Heart right ventricle (tissue), 16 donors: Measurements from ENCODE around the gene EXTL2. TPM values are rescaled to one million over a fixed set of nuclear protein-coding genes. Genes with fewer than 3 reads are reported as not detected.
A peak's percentile ranks its signal among the peaks of the same experiment; 100 is the strongest.
"Not testable (repeated sequence)": the region's sequence is repeated elsewhere in the genome, so short reads cannot be mapped to it uniquely, and the experiment has no call there.

Source experiments
- ATAC-seq, 8 donors: fragments of 200-7000 bp; cut with Tn5 transposase; one replicate each; pipeline ENCODE4 v1.9.1; 2020; ENCODE audit warnings: mild to moderate bottlenecking in 8 of 8, moderate library complexity in 8 of 8, moderate number of reproducible peaks in 1 of 8
- DNase-seq, 2 donors: peaks; one replicate each; pipeline ENCODE4 v3.0.0-alpha.2; 2020
- H3K27ac ChIP-seq, 10 donors: fragments of 200-600 bp; sonication (generic) in 2 of 10; one replicate each; pipeline versions ENCODE4 v1.5.0 to v1.8.0; 2020 to 2022; ENCODE audit warnings: mild to moderate bottlenecking in 3 of 10
- H3K27me3 ChIP-seq, 7 donors: fragments of 200-600 bp; one replicate each; pipeline ENCODE4 v1.8.0; 2021 to 2022; ENCODE audit warnings: mild to moderate bottlenecking in 2 of 7
- H3K36me3 ChIP-seq, 9 donors: fragments of 200-600 bp; sonication (generic) in 1 of 9; one replicate each; pipeline versions ENCODE4 v1.5.0 to v1.8.0; 2020 to 2022; ENCODE audit warnings: mild to moderate bottlenecking in 2 of 9
- H3K4me1 ChIP-seq, 9 donors: fragments of 200-600 bp; sonication (generic) in 1 of 9; one replicate each; pipeline versions ENCODE4 v1.5.0 to v1.8.0; 2020 to 2022; ENCODE audit warnings: mild to moderate bottlenecking in 4 of 9
- H3K4me3 ChIP-seq, 10 donors: fragments of 200-600 bp; sonication (generic) in 2 of 10; one replicate each; pipeline versions ENCODE4 v1.5.0 to v1.8.0; 2020 to 2022; ENCODE audit warnings: mild to moderate bottlenecking in 7 of 10, moderate library complexity in 2 of 10
- H3K9me3 ChIP-seq, 11 donors: fragments of 200-600 bp in 10 of 11; sonication (generic) in 2 of 11; one replicate each; pipeline versions ENCODE4 v1.5.0 to v1.8.0; 2013 to 2022; ENCODE audit warnings: mild to moderate bottlenecking in 2 of 11, control low read depth in 1 of 11, moderate library complexity in 1 of 11
- WGBS, 2 donors: extraction: QIAGEN DNeasy Blood & Tissue Kit; methylation state at CpG; one replicate each; pipeline ENCODE4 v1.1.7; 2013; ENCODE audit warnings: inconsistent platforms in 1 of 2; 5-methylcytosine and 5-hydroxymethylcytosine counted together
- intact Hi-C, 10 donors: fragments of 100-400 bp; cut with DNase I; formaldehyde crosslinking; loops; one replicate each; pipeline versions ENCODE4 v1.11.1 to v1.14.2; 2022
- polyA plus RNA-seq, 2 donors: library from polyadenylated mRNA; stranded (reverse); fragments of 200-250 nt; gene quantifications; one replicate each; pipeline ENCODE4 v1.2.3, GENCODE V29; 2013
- total RNA-seq, 10 donors: library from RNA; stranded (reverse); fragmentation: NEBNext Ultra II Directional in 3 of 10; extraction: Animal tissue kit (Norgen Biotek cat#: 25700) in 3 of 10; gene quantifications; one replicate each; pipeline versions ENCODE4 v1.2.1 to v1.2.4, GENCODE V29; 2021 to 2023
- TF ChIP-seq, protein P1 (sequence below), 9 donors: fragments of 200-600 bp; sonication (generic) in 2 of 9; IDR thresholded peaks; one replicate each; pipeline versions ENCODE4 v1.5.0 to v1.8.0; 2021 to 2022; ENCODE audit warnings: antibody characterized with exemption in 9 of 9, mild to moderate bottlenecking in 5 of 9, moderate library complexity in 1 of 9
- donor health status: Arrhythmogenic right ventricular cardiomyopathy.
- donor health status: ischemic (EF 13 %, LVEDD 7.1; RV severe dilation, severe dysfunction).
- donor health status: healthy with polysubstance abuse.
- donor health status: DM: no; HTN: yes; CAD: no.
- donor health status: DM: no; HTN: no; CAD: no.
- donor health status: ischemic (EF 25% LVEDD 6.9; RV normal size, moderate dysfunction).
- donor health status: ischemic (EF 25% LVEDD 5.7; RV mildly dilated, moderate dysfunction).
- donor health status: healthy.
- donor health status: DM: yes; HTN: yes; CAD: no.
- donor health status: Ischemic cardiomyopathy.
- donor health status: ischemic (EF 35%, LVEDD 5.7; RV mildly dilated, moderate dysfunction).
- donor health status: nonischemic (EF 11% LVEDD 7.7; RV severe dilation, severe dysfunction).
- donor health status: DM: yes; HTN: yes; CAD: no.
- donor health status: PGD.
- donor health status: ischemic (EF 29% LVEDD 5.4; RV normal size, mild dysfunction).
- donor health status: nonischemic (EF 23%, LVEDD 6.1; RV moderate dilation, normal function).

The EXTL2 gene
- total and polyA plus RNA-seq, 12 donors: 5.0 to 12.0 (median 8.2) TPM

GRCh38 chr1:100851726-100852125 lies 42.9 kb downstream of the EXTL2 start:
- Histone ChIP-seq H3K27ac (no peak overlapping the region), H3K4me1 (peaks cover 0 to 16% (median 5%) of the 10 kb centered on the region in 9 donors), H3K9me3 (peaks cover 0 to 16% (median 0%) of the 10 kb centered on the region in 11 donors), H3K27me3 (no peaks in the 10 kb centered on the region), H3K4me3 (no peak overlapping the region), H3K36me3 (no peaks in the 10 kb centered on the region)
- TF ChIP-seq, protein P1, sequence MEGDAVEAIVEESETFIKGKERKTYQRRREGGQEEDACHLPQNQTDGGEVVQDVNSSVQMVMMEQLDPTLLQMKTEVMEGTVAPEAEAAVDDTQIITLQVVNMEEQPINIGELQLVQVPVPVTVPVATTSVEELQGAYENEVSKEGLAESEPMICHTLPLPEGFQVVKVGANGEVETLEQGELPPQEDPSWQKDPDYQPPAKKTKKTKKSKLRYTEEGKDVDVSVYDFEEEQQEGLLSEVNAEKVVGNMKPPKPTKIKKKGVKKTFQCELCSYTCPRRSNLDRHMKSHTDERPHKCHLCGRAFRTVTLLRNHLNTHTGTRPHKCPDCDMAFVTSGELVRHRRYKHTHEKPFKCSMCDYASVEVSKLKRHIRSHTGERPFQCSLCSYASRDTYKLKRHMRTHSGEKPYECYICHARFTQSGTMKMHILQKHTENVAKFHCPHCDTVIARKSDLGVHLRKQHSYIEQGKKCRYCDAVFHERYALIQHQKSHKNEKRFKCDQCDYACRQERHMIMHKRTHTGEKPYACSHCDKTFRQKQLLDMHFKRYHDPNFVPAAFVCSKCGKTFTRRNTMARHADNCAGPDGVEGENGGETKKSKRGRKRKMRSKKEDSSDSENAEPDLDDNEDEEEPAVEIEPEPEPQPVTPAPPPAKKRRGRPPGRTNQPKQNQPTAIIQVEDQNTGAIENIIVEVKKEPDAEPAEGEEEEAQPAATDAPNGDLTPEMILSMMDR (IDR thresholded peaks at IDR 0.05): no peak
- intact Hi-C loops: no loop called here
- ATAC-seq (no peak), DNase-seq (no peak)
- WGBS, 2 donors: 92 to 93% methylated on average over 5 of the region's 5 CpGs

GRCh38 chr1:100847361-100848082 lies 47.1 kb downstream of the EXTL2 start:
- DNase-seq (no peak), ATAC-seq (peak in 3 of 8 donors; percentile 46 to 63 (median 54))
- TF ChIP-seq, protein P1 (IDR thresholded peaks at IDR 0.05): no peak
- Histone ChIP-seq H3K27ac (peak overlapping the region in 7 of 10 donors; percentile 2 to 75 (median 47)), H3K4me1 (peaks cover 0 to 18% (median 6%) of the 10 kb centered on the region in 9 donors), H3K4me3 (peak overlapping the region in 6 of 10 donors; percentile 13 to 41 (median 31)), H3K36me3 (no peaks in the 10 kb centered on the region), H3K9me3 (peaks cover 0 to 12% (median 0%) of the 10 kb centered on the region in 11 donors), H3K27me3 (no peaks in the 10 kb centered on the region)
- 35 to 48% methylated on average over 2 of the region's 2 CpGs for WGBS, 2 donors
- intact Hi-C loops: no loop called here

DNA sequence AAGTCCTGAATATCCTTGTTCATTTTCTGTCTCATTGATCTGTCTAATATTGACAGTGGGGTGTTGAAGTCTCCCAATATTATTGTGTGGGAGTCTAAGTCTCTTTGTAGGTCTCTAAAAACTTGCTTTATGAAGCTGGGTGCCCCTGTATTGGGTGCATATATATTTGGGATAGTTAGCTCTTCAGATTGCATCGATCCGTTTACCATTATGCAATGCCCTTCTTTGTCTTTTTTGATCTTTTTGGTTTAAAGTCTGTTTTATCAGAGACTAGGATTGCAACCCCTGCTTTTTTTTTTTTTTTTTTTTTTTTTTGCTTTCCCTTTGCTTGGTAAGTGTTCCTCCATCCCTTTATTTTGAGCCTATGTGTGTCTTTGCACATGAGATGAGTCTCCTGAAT lies 51.5 kb downstream of the EXTL2 start:
- DNase-seq, intact Hi-C loops, H3K27ac ChIP-seq, ATAC-seq, H3K4me3 ChIP-seq, H3K36me3 ChIP-seq, H3K27me3 ChIP-seq: not testable (repeated sequence)
- 98 to 99% methylated on average over 2 of the region's 2 CpGs for WGBS, 2 donors
- peaks cover 0 to 29% (median 0%) of the 10 kb centered on the region in 11 donors for H3K9me3 ChIP-seq
- peaks cover 0 to 13% (median 6%) of the 10 kb centered on the region in 9 donors for H3K4me1 ChIP-seq

DNA sequence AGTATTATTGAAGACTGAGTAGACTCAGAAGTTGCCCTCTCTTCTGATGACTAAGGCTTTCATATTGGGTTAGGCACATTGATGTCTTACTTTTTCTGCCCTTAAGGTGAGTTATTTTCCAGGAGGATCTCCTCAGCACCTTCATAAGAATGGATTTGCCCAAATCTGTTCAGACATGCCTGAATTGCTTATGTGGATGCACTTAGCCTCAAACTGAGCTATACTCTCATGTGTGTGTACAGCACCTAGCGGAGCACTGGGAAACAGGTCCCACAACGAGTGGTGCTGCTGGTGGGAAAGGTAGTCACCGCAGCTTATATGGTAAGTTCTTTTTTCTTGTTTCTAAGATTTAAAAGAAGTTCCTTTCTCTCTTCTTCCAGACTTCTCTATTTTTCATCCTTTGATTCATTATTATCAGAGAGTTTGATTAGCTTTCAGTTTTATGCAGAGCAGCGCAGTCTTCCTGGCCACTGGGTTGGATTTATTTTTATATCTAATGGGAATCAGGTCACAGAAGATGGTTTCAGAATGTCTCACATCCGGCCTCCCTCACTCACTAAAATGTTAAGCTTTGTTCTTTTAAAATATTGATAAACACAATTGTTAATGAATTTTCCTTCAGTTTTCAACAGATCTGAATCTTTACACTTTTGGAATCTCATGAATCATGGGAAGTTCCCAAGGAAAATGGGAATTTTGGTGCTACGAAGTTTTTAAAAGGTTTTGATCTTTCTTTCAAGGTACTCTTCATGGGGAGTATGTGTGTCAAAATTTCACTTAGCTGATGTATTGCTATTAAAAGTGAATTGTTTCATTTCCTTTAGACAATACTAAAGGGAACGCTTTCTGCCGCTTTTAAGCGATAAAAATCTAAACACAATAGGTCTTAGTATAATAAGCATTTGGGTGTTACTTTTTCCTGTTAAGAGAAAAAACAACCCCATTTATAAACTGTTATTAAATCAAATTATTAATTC lies 58.5 kb downstream of the EXTL2 start:
- 72 to 77% methylated on average over 9 of the region's 9 CpGs for WGBS, 2 donors
- Histone ChIP-seq H3K4me1 (peaks cover 0 to 19% (median 5%) of the 10 kb centered on the region in 9 donors), H3K27ac (peak overlapping the region in 8 of 10 donors; percentile 8 to 67 (median 46)), H3K27me3 (no peaks in the 10 kb centered on the region), H3K9me3 (peaks cover 0 to 13% (median 0%) of the 10 kb centered on the region in 11 donors), H3K4me3 (no peak overlapping the region), H3K36me3 (no peaks in the 10 kb centered on the region)
- ATAC-seq (peak in 5 of 8 donors; percentile 37 to 90 (median 81)), DNase-seq (no peak)
- TF ChIP-seq, protein P1 (IDR thresholded peaks at IDR 0.05): no peak
- intact Hi-C loops: loop anchor here in 1 of 10 donors (2.0 kb wide), 1 partner anchor 31 kb away; no protein-coding TSS in a partner anchor
